DMS114 treated with DMSO at 0.1 percent for 48 hours (cell line): ENCODE results near the gene ZNF862.

ENCODE experiments used
- DNase-seq: peaks from one replicate; lab custom pipeline; 2025; ENCODE audit not compliant: unreplicated experiment; lab: John Stamatoyannopoulos, UW

ZNF862 gene

DNA sequence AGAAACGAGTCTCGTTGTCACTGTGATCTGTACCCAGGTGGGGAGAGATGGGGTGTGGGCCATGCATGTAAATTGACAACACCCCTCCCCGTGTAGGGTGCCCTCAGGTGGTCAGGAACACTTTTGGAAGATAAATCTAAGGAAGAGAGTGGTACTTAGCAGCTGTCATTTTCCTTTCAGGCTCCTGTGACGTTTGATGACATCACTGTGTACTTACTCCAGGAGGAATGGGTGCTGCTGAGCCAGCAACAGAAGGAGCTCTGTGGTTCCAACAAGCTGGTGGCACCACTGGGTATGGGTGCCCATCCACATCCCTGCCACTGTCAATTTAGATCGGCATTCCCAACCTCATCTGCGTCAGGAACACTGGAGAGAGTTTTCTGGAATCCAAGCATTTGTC lies 6.3 kb downstream of the ZNF862 start:
- no peak for DNase-seq

DNA sequence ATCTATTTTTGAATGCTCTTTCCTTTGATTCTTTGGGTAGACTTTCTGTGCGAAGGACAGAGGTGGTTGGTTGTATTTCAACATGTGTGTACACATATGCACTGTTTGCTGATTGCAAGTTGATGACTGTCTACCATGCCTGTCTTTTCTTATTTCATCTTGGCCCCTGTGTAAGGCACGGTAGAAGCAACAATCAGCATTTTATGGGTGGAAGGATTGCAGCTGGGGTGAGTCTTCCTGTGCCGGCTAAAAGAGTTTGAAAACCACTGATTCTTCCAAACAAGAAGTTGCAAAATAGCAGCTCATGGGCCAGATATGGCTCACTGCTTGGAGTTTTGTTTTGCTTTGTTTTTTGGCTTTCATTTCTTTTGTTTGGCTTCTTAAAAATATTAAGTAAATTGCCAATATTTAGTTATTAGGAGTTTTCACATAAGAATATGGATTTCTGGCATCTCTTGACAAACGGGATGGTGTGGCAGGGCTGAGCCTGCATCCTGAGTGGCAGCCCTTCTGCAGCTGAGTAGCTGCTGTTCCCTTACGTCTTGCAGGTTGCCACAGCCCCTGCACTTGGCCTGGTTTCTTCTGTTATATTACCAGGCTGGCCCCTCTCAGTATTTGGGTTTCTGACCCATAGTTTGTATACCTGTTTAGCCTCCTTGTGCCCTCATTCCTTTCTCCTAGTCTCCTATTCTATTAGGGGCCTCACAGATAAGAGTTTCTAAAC lies 7.2 kb downstream of the ZNF862 start:
- no peak for DNase-seq

DNA sequence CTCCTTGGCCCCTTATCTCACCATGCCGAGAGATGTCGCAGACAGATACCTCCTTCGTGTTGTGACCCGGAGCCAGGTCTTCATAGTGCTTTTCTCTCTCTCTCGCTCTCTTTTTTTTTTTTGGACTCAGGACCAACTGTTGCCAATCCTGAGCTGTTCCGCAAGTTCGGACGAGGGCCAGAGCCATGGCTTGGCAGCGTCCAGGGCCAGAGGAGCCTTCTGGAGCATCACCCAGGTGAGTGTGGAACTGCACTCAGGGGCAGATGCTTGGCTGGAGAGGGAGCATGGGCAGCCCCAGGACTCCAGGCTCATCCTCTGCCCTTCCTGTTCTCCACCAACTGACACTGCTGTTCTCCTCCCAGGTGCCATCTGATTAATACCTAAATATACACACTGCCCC lies 7.8 kb downstream of the ZNF862 start:
- DNase-seq = no peak

DNA sequence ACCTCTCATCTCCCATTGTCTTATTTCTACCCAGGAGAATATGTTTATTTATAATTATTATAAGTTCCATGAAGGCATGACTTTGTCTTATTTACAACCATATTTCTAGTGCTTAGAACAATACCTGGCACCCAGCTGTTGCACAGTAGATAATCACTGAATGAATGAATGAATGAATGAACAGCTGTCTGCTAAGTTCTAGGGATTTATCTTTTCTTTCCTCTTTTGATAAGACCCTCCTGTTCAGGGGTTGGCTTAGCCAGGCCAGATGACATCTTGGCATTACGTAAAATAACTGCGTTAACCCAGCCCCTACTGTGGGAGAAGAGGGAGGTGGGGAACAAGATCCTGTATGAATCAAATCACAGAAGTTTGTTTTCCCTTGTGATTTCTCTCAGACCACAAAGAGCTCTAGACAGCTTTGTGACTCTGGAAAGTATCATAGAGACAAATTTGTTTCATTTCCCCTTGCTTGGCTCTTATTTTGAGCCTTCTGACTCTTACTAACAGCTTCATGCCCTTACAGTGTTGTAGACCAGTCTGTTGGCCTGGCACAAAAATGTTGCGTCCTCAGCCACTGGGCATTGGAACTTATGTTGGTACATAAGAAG lies 8.4 kb downstream of the ZNF862 start:
- no peak for DNase-seq

DNA sequence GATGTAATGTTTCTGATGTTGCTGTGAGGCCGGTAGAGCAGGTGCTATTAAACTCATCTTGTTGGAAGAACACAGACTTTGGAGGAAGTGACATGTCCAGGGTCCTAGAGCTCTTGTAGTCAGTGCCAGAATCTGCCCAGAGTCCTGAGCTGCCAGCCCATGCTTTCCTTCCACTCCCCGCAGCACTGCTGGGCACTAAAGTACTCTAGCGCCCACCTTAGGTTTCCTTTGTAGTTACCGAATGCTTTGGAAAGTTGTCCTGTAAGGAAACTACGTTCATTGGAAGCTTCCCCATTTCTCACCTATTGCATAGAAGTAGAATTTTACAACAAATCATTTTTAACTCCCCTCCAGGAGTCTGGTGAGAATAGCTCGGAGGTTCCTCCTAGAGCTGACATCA lies 11.0 kb downstream of the ZNF862 start:
- DNase-seq = no peak

DNA sequence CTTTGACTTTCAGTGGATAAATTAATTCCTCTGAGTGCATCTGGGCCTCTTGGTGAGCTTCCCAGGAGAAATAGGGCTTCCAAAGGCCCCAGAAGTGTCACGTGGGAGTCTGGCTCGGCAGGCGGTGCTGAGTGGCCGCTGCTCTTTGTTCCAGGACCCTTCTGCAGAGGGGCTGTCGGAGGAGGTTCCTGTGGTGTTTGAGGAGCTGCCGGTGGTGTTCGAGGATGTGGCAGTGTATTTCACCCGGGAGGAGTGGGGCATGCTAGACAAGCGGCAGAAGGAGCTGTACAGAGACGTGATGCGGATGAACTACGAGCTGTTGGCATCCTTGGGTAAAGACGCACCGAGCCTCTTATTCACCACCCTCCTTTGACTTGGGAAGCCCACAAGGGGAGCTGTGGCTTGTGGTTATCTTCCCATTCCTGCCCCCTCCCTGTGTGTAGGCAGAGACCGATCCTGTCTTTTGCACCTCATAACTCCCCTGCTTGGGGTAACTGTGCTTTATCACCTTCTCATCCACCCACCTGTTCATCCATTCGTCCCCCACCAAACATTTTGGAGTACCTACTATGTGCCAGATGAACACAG lies 11.9 kb downstream of the ZNF862 start:
- no peak for DNase-seq

DNA sequence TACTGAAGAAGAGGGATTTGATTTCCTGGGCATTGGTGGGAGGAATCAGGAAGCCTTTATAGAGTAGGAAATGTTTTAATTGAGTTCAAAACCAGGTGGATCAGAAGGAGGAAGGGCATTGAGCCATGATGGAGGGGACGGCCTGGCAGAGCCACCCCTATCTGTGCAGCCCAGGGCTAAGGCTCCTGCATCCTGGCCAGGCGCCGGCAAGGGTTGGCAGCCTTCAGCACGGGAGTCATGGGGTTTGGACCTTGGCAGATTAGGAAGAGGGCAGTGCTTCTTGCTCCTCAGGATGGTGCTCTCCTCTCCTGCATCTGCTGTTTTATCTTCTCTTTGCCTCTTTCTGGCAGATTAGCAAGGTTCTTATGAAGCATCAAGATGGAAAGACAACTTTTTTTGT lies 12.5 kb downstream of the ZNF862 start:
- DNase-seq = no peak

DNA sequence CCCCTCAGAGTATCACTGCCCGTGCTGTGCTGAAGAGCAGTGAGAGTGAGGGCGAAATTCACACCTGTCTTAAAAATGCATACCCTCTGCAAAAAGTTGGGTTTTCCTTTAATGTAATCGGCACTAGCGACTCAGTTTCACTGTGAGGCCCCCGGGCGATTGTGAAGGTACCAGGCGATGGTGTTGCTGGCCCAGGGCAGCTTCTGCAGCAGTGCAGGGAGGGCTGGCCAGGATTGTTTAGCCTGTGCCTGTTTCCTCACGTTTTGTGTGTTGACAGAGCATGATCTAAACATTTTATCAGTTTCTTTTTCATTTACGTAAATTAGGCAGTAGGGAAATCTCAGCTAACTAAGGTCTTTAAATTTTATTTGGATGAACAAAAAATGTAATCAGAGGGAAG lies 13.3 kb downstream of the ZNF862 start:
- no peak for DNase-seq

DNA sequence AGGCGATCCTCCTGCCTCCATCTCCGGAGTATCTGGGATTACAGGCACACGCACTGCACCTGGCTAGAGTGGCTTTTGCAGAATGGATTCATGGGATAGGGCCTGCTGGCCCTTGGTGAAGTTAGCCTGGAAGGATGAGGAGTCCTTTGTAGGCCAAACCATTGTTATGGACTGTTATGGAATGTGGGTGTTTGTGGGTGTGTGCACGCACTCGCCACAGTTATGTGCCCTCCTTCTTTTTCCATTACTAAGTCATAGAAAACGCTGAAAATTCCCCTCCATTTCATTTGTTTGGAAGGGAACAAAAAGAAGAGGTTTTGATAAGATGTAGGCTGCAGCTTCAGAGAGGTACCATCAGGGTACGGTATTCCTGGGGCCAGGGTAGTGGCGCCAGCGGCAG lies 15.0 kb downstream of the ZNF862 start:
- DNase-seq = no peak

DNA sequence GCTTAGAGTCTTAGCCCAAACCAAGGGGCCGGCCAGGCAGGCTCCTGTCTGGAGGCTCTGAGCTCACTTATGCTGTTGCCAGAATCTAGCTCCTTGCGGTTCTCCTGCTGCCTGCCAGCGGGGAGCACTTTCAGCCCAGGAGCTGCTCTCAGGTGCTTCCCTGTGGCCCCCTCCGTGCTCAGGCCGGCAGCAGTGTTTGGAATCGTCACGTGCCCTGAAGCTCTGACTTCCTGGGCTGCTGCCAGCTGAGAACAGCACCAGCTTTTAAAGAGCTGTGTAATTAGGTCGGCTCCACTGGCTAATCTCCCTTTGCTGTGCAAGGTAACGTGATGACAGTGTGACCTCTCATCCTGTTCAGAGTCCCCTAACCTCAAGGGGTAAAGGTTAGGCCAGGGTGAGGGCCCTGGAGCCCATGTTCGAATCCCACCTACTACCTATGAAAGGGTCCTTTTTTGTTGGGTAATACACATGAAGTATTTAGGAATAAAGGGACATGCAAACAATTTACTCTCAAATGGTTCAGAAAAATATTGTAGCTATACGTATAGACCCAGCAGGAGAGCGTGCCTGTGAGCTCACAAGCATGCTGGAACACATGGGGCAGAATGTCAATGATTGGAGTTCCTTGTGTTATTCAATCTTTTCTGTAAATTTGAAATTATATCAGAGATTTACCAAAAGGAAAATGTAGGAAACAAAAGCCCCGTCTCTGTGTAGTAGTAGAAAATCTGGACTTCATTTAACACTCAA lies 16.6 kb downstream of the ZNF862 start:
- DNase-seq = no peak

DNA sequence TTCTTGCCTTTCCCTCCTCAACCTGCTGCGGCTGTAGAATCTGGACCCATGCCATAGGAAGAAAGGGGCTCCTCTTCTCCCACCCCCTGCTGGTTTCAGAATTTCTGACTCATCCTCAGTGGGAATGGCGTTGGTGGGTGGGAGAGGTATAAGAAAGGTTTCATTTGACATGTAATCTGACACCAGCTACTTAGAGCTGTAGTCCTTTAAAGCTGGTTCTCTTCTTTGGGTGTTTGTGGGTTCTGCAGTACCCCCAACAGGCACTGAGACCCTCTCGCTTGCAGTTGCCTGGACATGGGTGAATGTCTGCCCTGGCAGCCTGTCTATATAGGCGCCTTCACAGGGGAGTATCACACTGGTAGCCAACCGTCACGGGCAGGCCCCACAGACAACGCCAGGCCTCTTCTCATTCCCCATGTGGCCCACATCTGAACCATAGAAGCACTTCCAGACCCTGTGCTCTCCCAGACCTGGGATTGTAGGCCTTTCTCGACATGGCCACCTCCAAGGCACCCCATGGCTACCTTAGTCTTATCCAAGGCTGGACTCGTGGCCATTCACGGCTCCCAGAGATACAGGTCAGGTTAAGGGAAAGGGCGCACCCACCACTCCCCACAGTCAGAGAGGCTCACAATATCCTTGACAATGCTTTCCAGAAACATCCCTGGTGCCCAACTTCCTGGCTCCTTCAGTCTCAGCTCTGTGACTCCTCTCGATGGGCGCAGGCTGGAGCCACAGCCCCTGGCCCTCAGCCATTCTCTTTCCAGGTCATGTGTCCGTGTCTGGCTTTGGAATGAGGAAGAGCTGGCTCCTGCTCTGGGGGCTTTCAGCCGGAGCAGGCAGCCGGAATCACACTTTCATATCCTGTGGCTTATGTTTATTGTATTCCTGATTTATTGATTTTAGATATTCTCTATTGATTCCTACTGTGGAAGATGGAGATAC lies 17.5 kb downstream of the ZNF862 start:
- DNase-seq = no peak

DNA sequence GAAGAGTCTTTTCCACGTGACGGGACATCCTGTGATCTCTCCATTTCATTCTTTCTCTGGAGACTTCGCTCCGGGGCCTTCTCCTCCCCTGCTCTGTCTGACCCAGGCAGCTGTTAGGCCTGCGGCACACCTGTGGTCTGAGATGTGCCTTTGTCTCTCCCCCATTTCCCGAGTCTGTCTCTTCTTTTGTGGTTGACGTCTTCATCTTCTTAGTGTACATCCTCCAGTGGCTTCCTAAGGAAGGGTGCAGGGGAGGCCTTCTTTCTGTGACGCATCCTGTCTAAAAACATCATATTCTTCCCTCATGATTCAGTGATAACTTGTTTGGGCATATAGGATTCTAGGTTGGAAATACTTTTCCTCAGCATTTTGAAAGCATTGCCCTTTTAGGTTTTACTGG lies 18.4 kb downstream of the ZNF862 start:
- no peak for DNase-seq

DNA sequence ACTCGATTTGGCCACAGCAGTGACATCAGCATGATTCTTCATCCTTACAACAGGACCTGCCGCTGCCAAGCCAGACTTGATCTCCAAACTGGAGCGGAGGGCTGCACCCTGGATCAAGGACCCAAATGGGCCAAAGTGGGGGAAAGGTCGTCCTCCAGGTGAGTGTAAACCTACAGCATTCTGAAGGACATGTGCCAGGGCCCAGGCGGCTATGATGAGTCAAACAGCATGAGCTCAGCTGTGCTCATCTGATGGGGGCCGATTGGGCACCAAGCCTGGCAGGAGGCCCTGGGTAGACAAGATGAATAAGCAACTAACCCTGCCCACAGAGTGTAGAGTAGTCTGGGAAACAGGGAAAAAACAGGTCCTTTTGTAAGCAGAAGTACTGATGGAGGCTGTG lies 21.2 kb downstream of the ZNF862 start:
- no peak for DNase-seq

DNA sequence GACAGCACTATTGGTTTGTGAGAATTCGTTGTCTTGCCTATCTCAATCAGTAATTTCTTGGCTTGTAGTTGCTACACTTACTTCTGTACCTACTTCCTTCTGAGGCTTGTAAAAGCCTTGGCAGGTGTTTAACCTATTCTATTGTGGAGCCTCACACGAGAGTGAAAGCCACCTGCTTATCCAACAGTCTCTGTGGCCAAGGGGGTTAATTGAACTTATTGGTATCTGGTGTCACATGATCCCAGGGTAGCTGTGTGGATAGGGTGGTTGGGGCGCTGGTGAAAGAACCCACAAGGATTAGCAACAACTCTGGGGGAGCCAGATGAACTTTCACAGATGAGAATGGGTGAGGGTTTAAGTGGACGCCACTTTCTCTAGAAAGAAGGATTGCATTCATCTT lies 21.7 kb downstream of the ZNF862 start:
- no peak for DNase-seq

DNA sequence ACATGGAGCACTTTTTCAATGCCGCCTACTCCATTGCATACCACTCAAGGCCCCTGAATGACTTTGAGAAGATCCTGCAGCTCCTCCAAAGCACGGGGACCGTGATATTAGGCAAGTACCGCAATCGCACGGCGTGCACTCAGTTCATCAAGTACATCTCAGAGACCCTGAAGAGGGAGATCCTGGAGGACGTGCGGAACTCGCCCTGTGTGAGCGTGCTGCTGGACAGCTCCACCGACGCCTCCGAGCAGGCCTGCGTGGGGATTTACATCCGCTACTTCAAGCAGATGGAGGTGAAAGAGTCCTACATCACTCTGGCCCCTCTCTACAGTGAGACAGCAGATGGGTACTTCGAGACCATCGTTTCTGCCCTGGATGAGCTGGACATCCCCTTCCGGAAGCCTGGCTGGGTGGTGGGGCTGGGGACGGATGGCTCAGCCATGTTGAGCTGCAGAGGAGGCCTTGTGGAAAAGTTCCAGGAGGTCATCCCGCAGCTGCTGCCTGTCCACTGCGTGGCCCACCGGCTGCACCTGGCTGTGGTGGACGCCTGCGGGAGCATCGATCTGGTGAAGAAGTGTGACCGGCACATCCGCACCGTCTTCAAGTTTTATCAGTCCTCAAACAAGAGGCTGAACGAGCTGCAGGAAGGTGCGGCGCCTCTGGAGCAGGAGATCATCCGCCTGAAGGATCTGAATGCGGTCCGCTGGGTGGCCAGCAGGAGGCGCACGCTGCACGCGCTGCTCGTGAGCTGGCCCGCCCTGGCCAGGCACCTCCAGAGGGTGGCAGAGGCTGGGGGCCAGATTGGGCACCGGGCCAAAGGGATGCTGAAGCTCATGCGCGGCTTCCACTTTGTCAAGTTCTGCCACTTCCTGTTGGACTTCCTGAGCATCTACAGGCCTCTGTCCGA lies 22.9 kb downstream of the ZNF862 start:
- DNase-seq = no peak

DNA sequence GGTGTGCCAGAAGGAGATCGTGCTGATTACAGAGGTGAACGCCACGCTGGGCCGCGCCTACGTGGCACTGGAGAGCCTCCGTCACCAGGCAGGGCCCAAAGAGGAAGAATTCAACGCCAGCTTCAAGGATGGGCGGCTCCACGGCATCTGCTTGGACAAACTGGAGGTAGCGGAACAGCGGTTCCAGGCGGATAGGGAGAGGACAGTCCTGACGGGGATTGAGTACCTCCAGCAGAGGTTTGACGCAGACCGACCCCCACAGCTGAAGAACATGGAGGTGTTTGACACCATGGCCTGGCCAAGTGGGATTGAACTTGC lies 23.5 kb downstream of the ZNF862 start:
- DNase-seq = no peak

DNA sequence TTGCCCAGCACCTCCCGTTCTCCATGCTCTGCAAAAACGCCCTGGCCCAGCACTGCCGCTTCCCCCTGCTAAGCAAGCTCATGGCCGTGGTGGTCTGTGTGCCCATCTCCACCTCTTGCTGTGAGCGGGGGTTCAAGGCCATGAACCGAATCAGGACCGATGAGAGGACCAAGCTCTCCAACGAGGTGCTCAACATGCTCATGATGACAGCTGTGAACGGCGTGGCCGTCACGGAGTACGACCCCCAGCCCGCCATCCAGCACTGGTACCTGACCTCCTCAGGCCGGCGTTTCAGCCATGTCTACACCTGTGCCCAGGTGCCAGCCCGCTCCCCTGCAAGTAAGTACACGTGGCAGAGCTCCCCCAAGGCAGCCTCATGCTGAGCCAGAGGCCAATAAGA lies 24.0 kb downstream of the ZNF862 start:
- DNase-seq = no peak

DNA sequence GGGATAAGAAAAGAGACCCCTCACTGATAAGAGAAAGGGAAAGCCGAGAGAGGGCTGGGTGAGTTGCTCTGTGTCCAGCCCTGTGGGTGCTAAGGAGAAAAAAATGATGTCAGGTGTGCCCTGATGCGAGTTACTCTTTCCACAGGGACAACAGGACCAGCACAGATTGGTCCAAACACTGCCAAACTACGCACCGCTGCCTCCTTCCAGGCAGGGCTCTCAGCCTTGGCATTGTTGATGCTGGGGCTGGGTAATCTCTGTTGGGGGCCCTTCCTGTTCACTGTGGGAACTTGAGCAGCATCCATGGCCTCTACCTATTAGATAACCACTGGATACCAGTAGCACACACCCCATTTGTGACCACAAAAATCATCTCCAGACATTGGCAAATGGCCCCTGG lies 25.3 kb downstream of the ZNF862 start:
- DNase-seq = no peak

DNA sequence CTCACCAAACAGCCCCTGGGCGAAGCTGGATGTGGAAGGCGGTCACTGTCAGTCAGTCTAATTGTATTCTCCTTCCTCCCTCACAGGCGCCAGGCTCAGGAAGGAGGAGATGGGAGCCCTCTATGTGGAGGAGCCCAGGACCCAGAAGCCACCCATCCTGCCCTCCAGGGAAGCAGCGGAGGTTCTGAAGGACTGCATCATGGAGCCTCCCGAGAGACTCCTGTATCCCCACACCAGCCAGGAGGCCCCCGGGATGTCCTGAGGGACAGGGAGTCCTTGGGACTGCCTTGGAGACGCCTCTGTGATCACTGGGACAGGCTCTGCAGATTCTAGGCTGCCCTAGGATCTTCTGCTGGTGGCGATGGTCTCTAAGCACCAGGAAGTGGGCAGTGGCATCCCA lies 25.8 kb downstream of the ZNF862 start:
- DNase-seq = no peak

DNA sequence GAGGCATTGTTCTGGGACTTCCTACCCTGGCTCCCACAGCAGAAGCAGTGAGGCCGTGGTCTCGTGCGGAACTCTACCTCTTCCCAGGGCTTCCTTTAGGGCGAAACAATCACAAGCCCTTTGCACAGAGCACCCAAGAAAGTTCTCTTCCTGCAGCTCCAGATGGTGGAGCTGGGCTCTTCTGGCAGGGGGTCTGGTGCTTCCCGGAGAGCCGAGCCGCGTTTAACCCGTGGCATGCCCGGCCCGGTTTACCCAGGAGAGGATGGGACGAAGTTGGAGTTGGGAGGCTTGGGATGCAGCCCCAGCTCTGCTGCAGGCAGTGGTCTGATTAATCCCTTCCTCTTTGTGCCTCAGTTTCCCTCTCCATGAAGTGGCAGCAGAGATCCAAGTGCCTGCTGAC lies 26.6 kb downstream of the ZNF862 start:
- no peak for DNase-seq
